Embryonic facial prominence (tissue), 1 donor: ENCODE measurements around the gene CKMT1B.
"Not testable (repeated sequence)": the region's sequence is repeated elsewhere in the genome, so short reads cannot be mapped to it uniquely, and the experiment has no call there.

Experiments used
- DNase-seq: peaks from one replicate; pipeline ENCODE4 v3.0.0-alpha.2; 2016; ENCODE audit errors: extremely low spot score

Gene CKMT1B

GRCh38 chr15:43638464-43639204 lies 44.8 kb downstream of the CKMT1B start:
- not testable (repeated sequence) for DNase-seq
